CD4-positive, CD25-positive, alpha-beta regulatory T cell (primary cell): ENCODE results near the gene MPHOSPH9. TPM values are rescaled to one million over a fixed set of nuclear protein-coding genes. Genes with fewer than 3 reads are reported as not detected.

Experiments used
- ATAC-seq, 2 donors: fragments of 150-1000 bp; cut with Tn5 transposase; one replicate each; pipeline ENCODE4 v1.10.0; 2021; ENCODE audit warnings: low read depth in 2 of 2, moderate number of reproducible peaks in 2 of 2, moderate library complexity in 1 of 2
- DNase-seq, 3 donors: peaks; one replicate each; pipeline versions ENCODE4 v3.0.0 to v3.0.0-alpha.2; 2012 to 2022; ENCODE audit warnings: mixed read lengths in 1 of 3
- H3K27ac ChIP-seq: one replicate; pipeline ENCODE4 v1.7.0; 2013; ENCODE audit warnings: mild to moderate bottlenecking, low read length; ENCODE audit not compliant: insufficient read depth, poor library complexity, severe bottlenecking
- H3K27me3 ChIP-seq: one replicate; pipeline ENCODE4 v1.7.0; 2013; ENCODE audit warnings: low read length; ENCODE audit not compliant: control insufficient read depth, insufficient read depth
- H3K36me3 ChIP-seq: one replicate; pipeline ENCODE4 v1.7.0; 2013; ENCODE audit warnings: mild to moderate bottlenecking, low read length, moderate library complexity; ENCODE audit not compliant: control insufficient read depth, insufficient read depth
- H3K4me1 ChIP-seq: 2 replicates; pipeline ENCODE4 v1.7.0; 2013; ENCODE audit warnings: mild to moderate bottlenecking, low read length; ENCODE audit not compliant: insufficient read depth, control insufficient read depth, poor library complexity, severe bottlenecking
- H3K4me3 ChIP-seq: one replicate; pipeline ENCODE4 v1.7.0; 2013; ENCODE audit warnings: low read depth, mild to moderate bottlenecking, low read length, moderate library complexity
- H3K9me3 ChIP-seq, 2 experiments: 1 replicate in 1 of 2; 2 replicates in 1 of 2; pipeline ENCODE4 v1.7.0; 2013; ENCODE audit warnings: low read length in 2 of 2, mild to moderate bottlenecking in 1 of 2, moderate library complexity in 1 of 2; ENCODE audit not compliant: control insufficient read depth in 2 of 2
- H3K27ac Mint-ChIP-seq, 3 donors: one replicate each; pipeline ENCODE4 v1.8.0; 2020 to 2022; ENCODE audit warnings: mild to moderate bottlenecking in 3 of 3, mixed read lengths in 3 of 3, moderate library complexity in 2 of 3
- H3K27me3 Mint-ChIP-seq: one replicate; pipeline ENCODE4 v1.8.0; 2022; ENCODE audit warnings: mild to moderate bottlenecking, mixed read lengths
- H3K36me3 Mint-ChIP-seq: one replicate; pipeline ENCODE4 v1.8.0; 2020; ENCODE audit warnings: mixed read lengths
- H3K4me1 Mint-ChIP-seq, 4 donors: one replicate each; pipeline ENCODE4 v1.8.0; 2020 to 2022; ENCODE audit warnings: mixed read lengths in 4 of 4, mild to moderate bottlenecking in 1 of 4
- H3K4me3 Mint-ChIP-seq, 4 donors: one replicate each; pipeline ENCODE4 v1.8.0; 2020 to 2022; ENCODE audit warnings: mild to moderate bottlenecking in 4 of 4, mixed read lengths in 4 of 4, moderate library complexity in 3 of 4
- H3K9me3 Mint-ChIP-seq, 7 donors: one replicate each; pipeline ENCODE4 v1.8.0; 2020 to 2022; ENCODE audit warnings: mixed read lengths in 7 of 7, mild to moderate bottlenecking in 3 of 7, moderate library complexity in 2 of 7
- polyA plus RNA-seq, 4 donors: library from polyadenylated mRNA; unstranded; fragments of 300-500 nt; fragmentation: Illumina TruSeq; gene quantifications; one replicate each; pipeline ENCODE4 v1.2.3, GENCODE V29; 2021
- total RNA-seq: library from RNA; stranded (reverse); gene quantifications from one replicate; pipeline ENCODE4 v1.2.3, GENCODE V29; 2022

MPHOSPH9 gene
- total and polyA plus RNA-seq, 5 donors from 2014 or later = 30.9 to 83.5 (median 48.2) TPM

DNA sequence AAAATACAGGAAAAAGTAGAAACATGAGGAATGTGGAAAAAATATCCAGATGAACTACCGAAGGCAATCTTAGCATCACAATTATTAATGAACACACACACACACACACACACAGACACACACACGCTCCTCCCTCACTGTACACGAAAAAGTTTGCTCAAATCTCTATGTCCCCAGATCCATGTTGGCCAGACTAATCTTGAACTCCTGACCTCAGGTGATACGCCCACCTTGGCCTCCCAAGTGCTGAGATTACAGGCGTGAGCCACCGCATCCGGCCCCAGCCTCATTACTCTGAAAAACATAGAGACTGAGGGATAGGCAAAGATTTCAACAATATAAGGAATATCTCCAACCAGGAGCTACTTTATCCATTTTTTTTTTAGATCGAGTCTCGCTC, 99.2 kb downstream of the MPHOSPH9 start:
- Mint-ChIP-seq H3K36me3 (peaks cover 12% of the 10 kb centered on the region), H3K27me3 (no peaks in the 10 kb centered on the region), H3K4me3 (no peak overlapping the region), H3K9me3 (no peaks in the 10 kb centered on the region), H3K4me1 (peaks cover 6 to 67% (median 47%) of the 10 kb centered on the region in 4 donors), H3K27ac (peak overlapping the region; percentile 61 to 98 (median 98))
- Histone ChIP-seq H3K4me3 (no peak overlapping the region), H3K27me3 (no peaks in the 10 kb centered on the region), H3K4me1 (peaks cover 30% of the 10 kb centered on the region), H3K27ac (no peak overlapping the region), H3K9me3 (no peaks in the 10 kb centered on the region), H3K36me3 (peaks cover 6% of the 10 kb centered on the region)
- DNase-seq (no peak), ATAC-seq (no peak)

DNA sequence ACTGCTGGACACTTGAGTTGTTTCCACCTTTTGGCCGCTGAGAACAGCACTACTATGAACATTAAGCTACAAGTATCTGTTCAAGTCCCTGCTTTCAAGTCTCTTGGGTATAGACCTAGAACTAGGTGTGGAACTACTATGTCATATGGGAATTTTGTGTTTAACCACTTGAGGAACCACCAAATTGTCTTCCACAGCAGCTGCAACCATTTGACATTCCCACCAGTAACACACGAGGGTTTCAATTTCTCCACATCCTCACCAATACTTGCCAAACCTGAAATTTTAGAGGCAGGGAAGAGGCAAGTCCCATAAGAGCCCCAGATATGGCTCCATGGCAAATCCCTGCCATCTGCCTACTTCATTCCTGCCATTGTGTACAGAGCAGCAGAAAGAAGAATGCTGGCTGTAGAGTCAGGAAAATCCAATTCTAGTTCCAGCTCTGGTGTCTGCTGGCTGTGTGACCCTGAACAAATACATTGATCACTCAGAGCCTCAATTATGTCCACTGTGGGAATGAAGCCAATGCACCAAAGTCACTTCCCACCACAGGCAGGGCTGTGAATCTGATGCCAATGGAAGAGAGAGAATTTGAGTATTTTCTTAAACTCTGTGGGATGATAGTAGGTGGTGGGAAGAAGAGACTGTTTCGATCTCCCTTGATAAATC, 99.9 kb downstream of the MPHOSPH9 start:
- H3K9me3 ChIP-seq = no peaks in the 10 kb centered on the region
- peak overlapping the region; percentile 78 for H3K27ac ChIP-seq
- Mint-ChIP-seq H3K4me1 (peaks cover 6 to 64% (median 47%) of the 10 kb centered on the region in 4 donors), H3K9me3 (no peaks in the 10 kb centered on the region), H3K36me3 (peaks cover 12% of the 10 kb centered on the region), H3K4me3 (peak overlapping the region in 1 of 4 donors; percentile 7), H3K27me3 (no peaks in the 10 kb centered on the region), H3K27ac (peak overlapping the region; percentile 61 to 98 (median 98))
- peaks cover 6% of the 10 kb centered on the region for H3K36me3 ChIP-seq
- H3K27me3 ChIP-seq = no peaks in the 10 kb centered on the region
- no peak for DNase-seq
- ATAC-seq = no peak
- peaks cover 30% of the 10 kb centered on the region for H3K4me1 ChIP-seq
- no peak overlapping the region for H3K4me3 ChIP-seq

DNA sequence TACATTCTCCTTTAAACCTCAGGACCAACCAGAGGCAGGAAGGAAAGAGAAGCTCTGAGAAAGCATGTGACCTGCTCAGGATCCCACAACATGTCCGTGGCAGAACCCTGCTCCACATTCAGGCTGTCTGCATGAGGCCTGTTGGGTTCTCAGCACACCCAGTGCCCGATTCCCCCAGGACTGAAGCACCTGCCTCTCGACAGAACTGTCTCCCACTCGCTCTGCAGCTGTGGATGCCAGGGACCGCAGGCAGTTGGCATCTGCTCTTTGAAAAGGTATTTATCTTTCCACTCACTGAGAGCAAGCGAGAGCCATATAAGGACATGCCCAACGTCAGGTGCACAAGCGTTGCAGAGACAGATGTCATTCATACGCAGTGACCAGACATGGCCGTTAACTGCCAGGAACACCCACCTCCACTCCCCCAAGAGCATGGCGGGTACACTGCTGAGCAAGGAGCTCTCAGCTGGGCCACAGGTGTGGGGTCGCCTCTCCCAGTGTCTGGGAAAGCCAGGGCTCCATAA, 101.0 kb downstream of the MPHOSPH9 start:
- DNase-seq = peak; percentile 43 to 85 (median 71)
- peak overlapping the region; percentile 58 for H3K4me3 ChIP-seq
- peak overlapping the region; percentile 78 for H3K27ac ChIP-seq
- Mint-ChIP-seq H3K36me3 (peaks cover 12% of the 10 kb centered on the region), H3K9me3 (no peaks in the 10 kb centered on the region), H3K4me3 (peak overlapping the region; percentile 73 to 82 (median 77)), H3K27ac (peak overlapping the region; percentile 97 to 98 (median 98)), H3K27me3 (no peaks in the 10 kb centered on the region), H3K4me1 (peaks cover 6 to 66% (median 47%) of the 10 kb centered on the region in 4 donors)
- ATAC-seq = peak; percentile 90 to 91
- peaks cover 30% of the 10 kb centered on the region for H3K4me1 ChIP-seq
- no peaks in the 10 kb centered on the region for H3K36me3 ChIP-seq
- no peaks in the 10 kb centered on the region for H3K27me3 ChIP-seq
- no peaks in the 10 kb centered on the region for H3K9me3 ChIP-seq

DNA sequence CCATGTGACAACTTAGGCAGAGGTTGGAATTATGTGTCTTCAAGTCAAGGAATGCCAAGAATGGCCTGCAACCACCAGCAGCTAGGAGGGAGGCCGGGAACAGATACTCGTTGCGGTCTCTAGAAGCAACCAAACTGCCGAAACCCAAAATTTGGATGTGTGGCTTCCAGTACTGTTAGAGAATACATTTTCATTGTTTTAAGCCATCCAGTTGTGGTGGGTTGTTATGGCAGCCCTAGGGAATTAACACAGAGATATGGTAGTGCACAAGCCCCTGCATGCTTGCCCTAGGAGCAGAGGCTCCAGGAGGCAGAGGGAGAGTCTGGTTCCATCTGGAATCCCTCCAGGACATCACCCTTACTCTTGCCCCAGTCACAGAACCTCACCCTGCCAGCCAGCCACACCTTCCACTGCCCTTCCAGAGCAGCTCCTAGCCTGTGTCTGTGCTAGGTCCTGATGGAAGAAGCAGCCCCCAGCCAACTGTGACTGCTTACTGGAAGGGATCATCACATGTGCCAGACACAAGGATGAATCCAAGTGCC, 101.6 kb downstream of the MPHOSPH9 start:
- Mint-ChIP-seq H3K27me3 (no peaks in the 10 kb centered on the region), H3K27ac (peak overlapping the region; percentile 97 to 98 (median 98)), H3K36me3 (peaks cover 16% of the 10 kb centered on the region), H3K4me3 (peak overlapping the region; percentile 73 to 82 (median 77)), H3K9me3 (no peaks in the 10 kb centered on the region), H3K4me1 (peaks cover 8 to 71% (median 46%) of the 10 kb centered on the region in 4 donors)
- ATAC-seq (no peak), DNase-seq (no peak)
- peak overlapping the region; percentile 78 for H3K27ac ChIP-seq
- no peaks in the 10 kb centered on the region for H3K27me3 ChIP-seq
- H3K4me1 ChIP-seq = peaks cover 30% of the 10 kb centered on the region
- H3K9me3 ChIP-seq = no peaks in the 10 kb centered on the region
- H3K4me3 ChIP-seq = peak overlapping the region; percentile 58
- no peaks in the 10 kb centered on the region for H3K36me3 ChIP-seq

DNA sequence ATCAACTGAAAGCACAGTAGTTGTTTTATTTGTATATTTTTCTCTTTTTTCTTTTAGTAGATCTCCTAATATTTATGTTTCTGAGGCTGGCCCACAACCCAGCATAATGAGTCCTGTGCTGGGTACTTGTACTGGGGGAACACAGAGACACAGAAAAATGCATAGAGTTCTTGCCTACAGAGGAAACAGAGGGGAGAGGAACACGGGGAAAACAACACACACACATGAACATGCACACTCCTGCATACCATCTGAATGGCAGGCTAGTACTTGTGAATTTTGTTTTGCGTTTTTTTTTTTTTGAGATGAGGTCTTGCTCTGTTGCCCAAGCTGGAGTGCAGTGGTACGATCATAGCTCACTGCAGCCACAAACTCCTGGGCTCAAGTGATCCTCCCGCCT, 103.3 kb downstream of the MPHOSPH9 start:
- H3K27ac Mint-ChIP-seq = peak overlapping the region; percentile 88 to 98 (median 90)

DNA sequence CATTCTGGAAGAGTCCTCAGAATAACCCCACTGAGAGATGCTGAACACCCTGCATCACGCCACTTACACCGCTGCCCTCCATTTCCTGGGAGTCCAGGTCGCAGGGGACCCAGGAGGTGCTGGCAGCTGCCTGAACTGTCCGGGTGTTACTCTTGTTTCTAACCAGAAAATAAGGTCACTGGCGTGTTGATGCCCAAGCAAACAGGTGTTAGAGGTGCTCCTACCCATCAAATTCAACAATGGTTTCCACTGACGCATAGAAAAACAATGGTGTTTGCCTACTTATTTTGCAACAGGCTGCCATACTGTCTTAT, 105.8 kb downstream of the MPHOSPH9 start:
- ATAC-seq (no peak), DNase-seq (no peak)
- no peaks in the 10 kb centered on the region for H3K9me3 Mint-ChIP-seq
- H3K27me3 Mint-ChIP-seq = no peaks in the 10 kb centered on the region
- Histone ChIP-seq H3K27ac (no peak overlapping the region), H3K36me3 (no peaks in the 10 kb centered on the region), H3K27me3 (no peaks in the 10 kb centered on the region), H3K9me3 (no peaks in the 10 kb centered on the region), H3K4me3 (no peak overlapping the region), H3K4me1 (peaks cover 33% of the 10 kb centered on the region)
- H3K36me3 Mint-ChIP-seq = peaks cover 11% of the 10 kb centered on the region
- H3K27ac Mint-ChIP-seq = peak overlapping the region in 1 of 3 donors; percentile 31
- no peak overlapping the region for H3K4me3 Mint-ChIP-seq
- H3K4me1 Mint-ChIP-seq = peaks cover 10 to 60% (median 35%) of the 10 kb centered on the region in 4 donors

More for the DNA sequence above, 103.3 kb downstream of the MPHOSPH9 start:
- no peak overlapping the region for H3K4me3 ChIP-seq
- H3K4me1 ChIP-seq = peaks cover 26% of the 10 kb centered on the region
- Mint-ChIP-seq H3K27me3 (no peaks in the 10 kb centered on the region), H3K9me3 (no peaks in the 10 kb centered on the region), H3K4me3 (peak overlapping the region in 1 of 4 donors; percentile 47), H3K36me3 (peaks cover 16% of the 10 kb centered on the region), H3K4me1 (peaks cover 11 to 69% (median 42%) of the 10 kb centered on the region in 4 donors)
- no peaks in the 10 kb centered on the region for H3K9me3 ChIP-seq
- DNase-seq = no peak
- no peaks in the 10 kb centered on the region for H3K27me3 ChIP-seq
- H3K36me3 ChIP-seq = no peaks in the 10 kb centered on the region
- no peak for ATAC-seq
- H3K27ac ChIP-seq = no peak overlapping the region

DNA sequence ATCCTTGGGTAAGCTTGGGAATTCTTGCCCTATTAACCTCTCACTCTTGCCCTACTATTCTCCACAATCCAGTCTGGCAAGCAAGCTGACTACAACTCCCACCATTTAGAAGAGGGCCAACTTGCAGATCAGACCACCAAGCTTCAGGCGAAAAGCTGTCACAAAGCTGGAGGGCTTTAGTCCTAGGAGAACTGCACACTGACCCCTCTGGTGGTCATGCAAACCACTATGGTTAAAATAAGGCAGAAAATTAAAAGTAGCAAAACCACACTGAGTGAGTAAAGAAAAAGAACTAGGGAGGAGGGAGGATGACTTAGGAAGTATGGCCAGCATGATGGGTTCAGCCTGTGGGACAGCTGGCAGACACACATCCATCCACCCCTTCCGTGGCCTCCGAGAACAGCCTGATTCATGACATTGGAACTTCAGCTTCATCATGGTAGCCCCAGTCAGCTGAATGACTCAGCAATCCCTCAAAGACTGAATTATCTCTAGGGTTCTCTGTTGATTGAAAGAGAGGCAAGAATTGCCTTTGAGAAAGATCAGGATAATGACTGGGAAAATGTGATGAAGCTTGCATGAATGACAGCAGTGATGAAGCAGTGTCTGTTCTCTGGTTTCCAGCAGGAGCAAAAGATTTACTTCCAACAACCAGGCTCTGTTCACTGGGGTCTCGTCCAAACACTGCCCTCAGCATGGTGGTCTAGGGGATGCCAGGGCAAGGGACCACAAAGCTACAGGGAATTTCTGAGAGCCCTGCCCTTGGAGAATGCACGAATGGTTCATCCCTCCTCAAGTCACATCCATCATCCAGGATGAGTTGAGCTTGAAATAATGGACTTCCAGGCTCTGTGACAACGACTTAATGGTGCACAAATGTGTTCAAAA, 106.4 kb downstream of the MPHOSPH9 start:
- no peaks in the 10 kb centered on the region for H3K9me3 ChIP-seq
- Mint-ChIP-seq H3K36me3 (peaks cover 11% of the 10 kb centered on the region), H3K4me3 (no peak overlapping the region), H3K9me3 (no peaks in the 10 kb centered on the region), H3K4me1 (peaks cover 5 to 60% (median 35%) of the 10 kb centered on the region in 4 donors), H3K27me3 (no peaks in the 10 kb centered on the region), H3K27ac (peak overlapping the region in 1 of 3 donors; percentile 62)
- no peak for DNase-seq
- ATAC-seq = no peak
- no peaks in the 10 kb centered on the region for H3K27me3 ChIP-seq
- H3K36me3 ChIP-seq = no peaks in the 10 kb centered on the region
- H3K27ac ChIP-seq = no peak overlapping the region
- H3K4me3 ChIP-seq = no peak overlapping the region
- peaks cover 33% of the 10 kb centered on the region for H3K4me1 ChIP-seq
